NT2/D1 (cell line): ENCODE measurements around the gene UGT8.

Experiments used
- SUZ12 ChIP-seq: IDR thresholded peaks from 2 replicates; pipeline ENCODE4 v1.6.1; 2011; ENCODE audit not compliant: insufficient read length, insufficient read depth; ENCODE audit errors: extremely low read depth
- YY1 ChIP-seq: IDR thresholded peaks from 2 replicates; pipeline ENCODE4 v1.6.1; 2011; ENCODE audit not compliant: insufficient read length, insufficient read depth
- ZNF274 ChIP-seq: IDR thresholded peaks from 2 replicates; pipeline ENCODE4 v1.6.1; 2011; ENCODE audit warnings: mild to moderate bottlenecking, low read depth, low read length

DNA sequence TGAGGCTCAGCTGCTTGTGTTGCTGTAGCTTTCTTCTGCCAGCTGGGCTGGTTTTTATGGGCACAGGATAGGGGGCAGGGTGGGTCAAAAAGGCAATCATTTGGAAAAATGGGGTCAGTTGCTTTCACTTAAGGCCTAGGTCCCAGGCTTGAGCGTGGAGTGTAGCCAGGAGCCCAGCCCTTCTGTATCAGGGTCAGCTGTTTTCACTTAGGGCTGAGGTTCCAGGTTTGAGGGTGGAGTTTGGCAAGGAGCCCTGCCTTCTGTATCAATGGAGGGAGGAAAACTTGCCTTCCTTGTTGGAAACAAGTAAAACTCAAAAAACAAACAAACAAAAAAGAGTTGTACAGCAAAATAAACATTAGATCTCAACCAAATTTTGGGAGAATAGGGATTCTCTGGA, 37.0 kb upstream of the UGT8 start:
- TF ChIP-seq YY1 (no peak), ZNF274 (no peak), SUZ12 (no peak)
